Hepatocyte (in vitro differentiated cells): ENCODE results near the gene SPO11.

Experiments used
- EZH2 ChIP-seq: fragments of 200-600 bp; sonication (generic); IDR thresholded peaks from 2 replicates; pipeline ENCODE4 v1.6.1; 2016; ENCODE audit warnings: antibody characterized with exemption, mild to moderate bottlenecking, borderline replicate concordance
- EZH2phosphoT487 ChIP-seq: fragments of 200-600 bp; sonication (generic); IDR thresholded peaks from one replicate; pipeline ENCODE4 v1.6.1; 2018; ENCODE audit warnings: antibody characterized with exemption, mild to moderate bottlenecking, low read depth, moderate library complexity; ENCODE audit not compliant: unreplicated experiment, severe bottlenecking
- TF ChIP-seq, protein P1 (sequence below): fragments of 200-600 bp; sonication (generic); IDR thresholded peaks from 2 replicates; pipeline ENCODE4 v1.5.1; 2016; ENCODE audit warnings: antibody characterized with exemption, mild to moderate bottlenecking; ENCODE audit not compliant: poor library complexity

DNA sequence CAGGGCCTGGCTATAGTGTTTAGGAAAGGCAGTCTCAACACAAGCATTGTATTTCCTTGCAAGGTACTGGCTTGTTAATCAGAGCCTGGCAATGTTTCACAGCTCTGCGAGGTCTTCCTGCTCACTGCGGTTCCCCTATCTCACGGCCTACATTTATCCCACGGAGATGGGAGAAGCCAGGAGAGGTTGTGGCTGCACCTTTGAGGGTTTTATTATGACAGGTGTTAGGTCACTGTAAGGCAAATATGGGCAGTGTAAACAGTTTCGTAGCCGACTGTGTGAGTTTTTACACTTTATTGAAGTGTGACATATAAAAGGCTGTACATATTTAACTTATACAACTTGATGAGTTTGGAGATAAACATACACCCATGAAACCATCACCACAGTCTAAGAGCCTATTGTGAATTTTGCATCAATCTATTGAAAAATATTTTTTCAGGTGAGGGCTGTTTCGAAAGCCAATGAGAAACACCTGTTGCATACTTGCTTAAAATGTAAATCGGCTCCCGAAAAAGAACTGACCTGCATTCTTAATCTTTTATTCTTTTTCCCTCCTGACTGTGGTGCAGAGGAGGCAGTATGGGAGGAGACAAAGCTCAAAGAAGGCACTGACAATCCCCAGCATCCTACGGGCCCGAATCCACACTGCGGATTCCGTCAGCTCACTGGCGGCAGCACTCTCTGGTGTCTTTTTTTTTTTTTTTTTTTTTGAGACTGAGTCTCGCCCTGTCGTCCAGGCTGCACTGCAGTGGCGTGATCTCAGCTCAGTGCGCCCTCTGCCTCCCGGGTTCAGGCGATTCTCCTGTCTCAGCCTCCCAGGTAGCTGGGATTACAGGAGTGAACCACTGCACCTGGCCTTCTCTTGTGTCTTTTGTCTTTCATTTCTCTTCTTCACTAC lies 54.1 kb downstream of the SPO11 start:
- TF ChIP-seq, protein P1, sequence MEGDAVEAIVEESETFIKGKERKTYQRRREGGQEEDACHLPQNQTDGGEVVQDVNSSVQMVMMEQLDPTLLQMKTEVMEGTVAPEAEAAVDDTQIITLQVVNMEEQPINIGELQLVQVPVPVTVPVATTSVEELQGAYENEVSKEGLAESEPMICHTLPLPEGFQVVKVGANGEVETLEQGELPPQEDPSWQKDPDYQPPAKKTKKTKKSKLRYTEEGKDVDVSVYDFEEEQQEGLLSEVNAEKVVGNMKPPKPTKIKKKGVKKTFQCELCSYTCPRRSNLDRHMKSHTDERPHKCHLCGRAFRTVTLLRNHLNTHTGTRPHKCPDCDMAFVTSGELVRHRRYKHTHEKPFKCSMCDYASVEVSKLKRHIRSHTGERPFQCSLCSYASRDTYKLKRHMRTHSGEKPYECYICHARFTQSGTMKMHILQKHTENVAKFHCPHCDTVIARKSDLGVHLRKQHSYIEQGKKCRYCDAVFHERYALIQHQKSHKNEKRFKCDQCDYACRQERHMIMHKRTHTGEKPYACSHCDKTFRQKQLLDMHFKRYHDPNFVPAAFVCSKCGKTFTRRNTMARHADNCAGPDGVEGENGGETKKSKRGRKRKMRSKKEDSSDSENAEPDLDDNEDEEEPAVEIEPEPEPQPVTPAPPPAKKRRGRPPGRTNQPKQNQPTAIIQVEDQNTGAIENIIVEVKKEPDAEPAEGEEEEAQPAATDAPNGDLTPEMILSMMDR, result no peak
- TF ChIP-seq EZH2 (no peak), EZH2phosphoT487 (no peak)
